ENCODE measurements around the gene SPR.

The SPR gene

DNA sequence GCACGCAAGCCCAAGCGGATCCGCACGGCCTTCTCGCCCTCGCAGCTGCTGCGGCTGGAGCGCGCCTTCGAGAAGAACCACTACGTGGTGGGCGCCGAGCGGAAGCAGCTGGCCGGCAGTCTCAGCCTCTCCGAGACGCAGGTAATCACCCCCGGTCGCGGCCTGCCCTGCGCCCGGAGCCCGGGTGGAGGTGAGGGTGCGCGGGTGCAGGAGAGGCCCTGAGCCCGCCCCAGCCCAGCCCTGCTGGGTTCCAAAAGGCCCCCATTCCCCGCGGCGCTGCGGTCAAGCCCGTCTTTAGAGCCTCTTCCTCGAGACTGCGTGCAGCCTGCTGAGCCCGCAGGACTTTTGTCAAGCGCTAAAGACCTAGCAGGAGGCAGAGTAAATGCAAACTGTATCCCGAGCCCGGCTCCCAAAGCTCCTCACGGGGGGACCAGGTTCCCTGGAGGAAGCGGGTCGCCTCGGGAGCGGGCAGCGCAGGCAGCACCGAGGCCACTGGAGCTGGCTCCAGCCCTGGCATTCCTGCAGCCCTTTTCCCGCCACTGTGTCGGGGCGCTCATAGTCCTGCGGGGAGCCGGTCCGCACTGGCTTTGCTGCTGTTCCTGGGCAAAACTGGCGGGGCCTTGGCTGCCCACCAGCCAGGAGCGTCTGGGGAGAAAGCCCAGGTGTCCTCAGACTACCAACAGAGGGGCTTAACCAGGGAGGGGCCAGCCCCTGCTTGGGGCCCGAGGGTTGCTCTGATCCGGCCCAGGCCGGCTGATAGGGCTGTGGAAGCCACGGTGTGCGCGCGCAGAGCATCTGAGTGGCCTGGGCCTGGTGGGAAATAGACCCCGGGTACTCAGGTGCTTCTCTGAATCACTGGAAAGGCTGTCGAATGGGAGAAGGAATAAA is 37.4 kb downstream of the SPR start:
- H3K27ac ChIP-seq (ENCODE audit: low read depth, low read length, poor library complexity, severe bottlenecking): no peak overlapping the region
- no peaks in the 10 kb centered on the region for H3K9me3 ChIP-seq (ENCODE audit: low read length)
- H3K9me2 ChIP-seq (ENCODE audit: low read depth, low read length): no peaks in the 10 kb centered on the region
- H4K20me1 ChIP-seq (ENCODE audit: insufficient read depth, low read length): no peaks in the 10 kb centered on the region
- no peak overlapping the region for H2AFZ ChIP-seq (ENCODE audit: low read length)
- TF ChIP-seq, protein P1, sequence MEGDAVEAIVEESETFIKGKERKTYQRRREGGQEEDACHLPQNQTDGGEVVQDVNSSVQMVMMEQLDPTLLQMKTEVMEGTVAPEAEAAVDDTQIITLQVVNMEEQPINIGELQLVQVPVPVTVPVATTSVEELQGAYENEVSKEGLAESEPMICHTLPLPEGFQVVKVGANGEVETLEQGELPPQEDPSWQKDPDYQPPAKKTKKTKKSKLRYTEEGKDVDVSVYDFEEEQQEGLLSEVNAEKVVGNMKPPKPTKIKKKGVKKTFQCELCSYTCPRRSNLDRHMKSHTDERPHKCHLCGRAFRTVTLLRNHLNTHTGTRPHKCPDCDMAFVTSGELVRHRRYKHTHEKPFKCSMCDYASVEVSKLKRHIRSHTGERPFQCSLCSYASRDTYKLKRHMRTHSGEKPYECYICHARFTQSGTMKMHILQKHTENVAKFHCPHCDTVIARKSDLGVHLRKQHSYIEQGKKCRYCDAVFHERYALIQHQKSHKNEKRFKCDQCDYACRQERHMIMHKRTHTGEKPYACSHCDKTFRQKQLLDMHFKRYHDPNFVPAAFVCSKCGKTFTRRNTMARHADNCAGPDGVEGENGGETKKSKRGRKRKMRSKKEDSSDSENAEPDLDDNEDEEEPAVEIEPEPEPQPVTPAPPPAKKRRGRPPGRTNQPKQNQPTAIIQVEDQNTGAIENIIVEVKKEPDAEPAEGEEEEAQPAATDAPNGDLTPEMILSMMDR (IDR thresholded peaks at IDR 0.05; ENCODE audit: low read length): no peak
- no peak for TF ChIP-seq EZH2 (IDR thresholded peaks at IDR 0.05; ENCODE audit: borderline replicate concordance, low read length)
- no peaks in the 10 kb centered on the region for H3K36me3 ChIP-seq (ENCODE audit: insufficient read depth, low read length)
- no peaks in the 10 kb centered on the region for H3F3A ChIP-seq (ENCODE audit: insufficient read depth, low read length)
- no peak overlapping the region for H3K9ac ChIP-seq (ENCODE audit: low read length)
- no peaks in the 10 kb centered on the region for H3K79me2 ChIP-seq (ENCODE audit: insufficient read depth, low read length)
- H3K4me1 ChIP-seq (ENCODE audit: insufficient read depth, low read length, severe bottlenecking): no peaks in the 10 kb centered on the region
- no peak overlapping the region for H3K4me2 ChIP-seq (ENCODE audit: low read length)
- H3K4me3 ChIP-seq (ENCODE audit: low read depth, low read length, poor library complexity, severe bottlenecking): no peak overlapping the region
- H3K27me3 ChIP-seq (ENCODE audit: insufficient read depth, low read length): no peaks in the 10 kb centered on the region

DNA sequence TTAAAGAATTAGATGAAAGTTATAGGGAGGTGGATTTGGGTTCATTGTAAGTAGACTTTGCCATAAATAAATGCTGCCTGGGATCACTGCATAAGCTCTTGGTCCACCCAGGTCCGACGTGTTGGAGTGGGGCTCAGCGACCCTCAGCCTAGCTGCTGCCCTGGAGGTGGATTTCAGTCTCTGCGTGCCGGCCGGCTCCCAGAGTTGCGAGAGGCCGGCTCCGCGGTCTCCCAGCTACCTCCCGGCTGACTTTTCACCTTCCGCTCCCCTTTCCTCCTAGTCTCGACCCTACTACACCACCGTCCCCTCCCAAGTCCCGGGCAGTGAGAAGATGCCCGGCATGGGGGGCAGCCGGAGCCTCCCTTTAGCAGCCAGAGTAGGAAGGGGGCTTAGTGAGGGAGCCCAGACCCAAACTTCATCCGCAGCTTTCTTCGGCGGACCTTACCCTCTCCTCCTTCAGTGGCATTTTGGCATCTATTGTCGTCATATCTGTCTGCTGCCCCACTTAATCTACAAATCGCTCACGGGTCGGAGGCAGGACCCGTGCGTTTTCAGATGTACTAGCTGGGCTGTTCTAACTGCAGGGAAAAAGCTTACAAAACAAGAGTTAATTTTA is 38.2 kb downstream of the SPR start:
- H3K4me3 ChIP-seq (ENCODE audit: low read depth, low read length, poor library complexity, severe bottlenecking): no peak overlapping the region
- no peaks in the 10 kb centered on the region for H3K79me2 ChIP-seq (ENCODE audit: insufficient read depth, low read length)
- no peaks in the 10 kb centered on the region for H3K9me3 ChIP-seq (ENCODE audit: low read length)
- H3K9me2 ChIP-seq (ENCODE audit: low read depth, low read length): no peaks in the 10 kb centered on the region
- no peak overlapping the region for H3K4me2 ChIP-seq (ENCODE audit: low read length)
- H3F3A ChIP-seq (ENCODE audit: insufficient read depth, low read length): no peaks in the 10 kb centered on the region
- no peak overlapping the region for H2AFZ ChIP-seq (ENCODE audit: low read length)
- H4K20me1 ChIP-seq (ENCODE audit: insufficient read depth, low read length): no peaks in the 10 kb centered on the region
- H3K27ac ChIP-seq (ENCODE audit: low read depth, low read length, poor library complexity, severe bottlenecking): no peak overlapping the region
- H3K36me3 ChIP-seq (ENCODE audit: insufficient read depth, low read length): no peaks in the 10 kb centered on the region
- no peaks in the 10 kb centered on the region for H3K27me3 ChIP-seq (ENCODE audit: insufficient read depth, low read length)
- no peaks in the 10 kb centered on the region for H3K4me1 ChIP-seq (ENCODE audit: insufficient read depth, low read length, severe bottlenecking)
- H3K9ac ChIP-seq (ENCODE audit: low read length): no peak overlapping the region
- TF ChIP-seq, protein P1 (IDR thresholded peaks at IDR 0.05; ENCODE audit: low read length): no peak
- no peak for TF ChIP-seq EZH2 (IDR thresholded peaks at IDR 0.05; ENCODE audit: borderline replicate concordance, low read length)

DNA sequence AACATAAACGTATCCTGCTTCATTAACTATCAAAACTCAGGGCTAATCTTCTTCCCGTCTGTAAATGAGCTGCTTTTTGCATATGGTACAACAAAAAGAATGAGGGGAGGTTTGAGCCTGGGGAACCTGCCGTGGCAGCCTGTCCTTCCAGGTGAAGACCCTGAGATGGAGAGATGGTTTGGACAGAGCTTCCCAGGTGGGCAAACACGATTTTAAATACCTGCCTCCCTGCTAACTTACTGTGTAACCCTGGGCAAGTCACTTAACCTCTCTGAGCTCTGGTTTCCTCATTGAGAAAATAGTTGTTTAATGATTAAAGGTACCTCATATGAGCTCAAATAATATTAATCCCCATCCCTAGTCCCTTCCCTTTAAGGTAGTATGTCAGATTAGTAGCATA is 39.2 kb downstream of the SPR start:
- no peak for TF ChIP-seq EZH2 (IDR thresholded peaks at IDR 0.05; ENCODE audit: borderline replicate concordance, low read length)
- TF ChIP-seq, protein P1 (IDR thresholded peaks at IDR 0.05; ENCODE audit: low read length): no peak
- Histone ChIP-seq H3K27ac (ENCODE audit: low read depth, low read length, poor library complexity, severe bottlenecking) (no peak overlapping the region), H3K36me3 (ENCODE audit: insufficient read depth, low read length) (no peaks in the 10 kb centered on the region), H3K79me2 (ENCODE audit: insufficient read depth, low read length) (no peaks in the 10 kb centered on the region), H3K4me1 (ENCODE audit: insufficient read depth, low read length, severe bottlenecking) (no peaks in the 10 kb centered on the region), H3F3A (ENCODE audit: insufficient read depth, low read length) (no peaks in the 10 kb centered on the region), H3K9ac (ENCODE audit: low read length) (no peak overlapping the region), H4K20me1 (ENCODE audit: insufficient read depth, low read length) (no peaks in the 10 kb centered on the region), H3K27me3 (ENCODE audit: insufficient read depth, low read length) (no peaks in the 10 kb centered on the region), H3K4me3 (ENCODE audit: low read depth, low read length, poor library complexity, severe bottlenecking) (no peak overlapping the region), H3K4me2 (ENCODE audit: low read length) (no peak overlapping the region), H3K9me2 (ENCODE audit: low read depth, low read length) (no peaks in the 10 kb centered on the region), H3K9me3 (ENCODE audit: low read length) (no peaks in the 10 kb centered on the region), H2AFZ (ENCODE audit: low read length) (no peak overlapping the region)

Measured in OCI-LY1 (cell line).